T-cell (primary cell): ENCODE results near the gene CNTNAP5. TPM values are rescaled to one million over a fixed set of nuclear protein-coding genes. Genes with fewer than 3 reads are reported as not detected.

Source experiments
- ATAC-seq, 4 experiments: fragments of 200-7000 bp in 3 of 4; fragments of 150-1000 bp in 1 of 4; cut with Tn5 transposase; replicated peaks in 1 of 4; 1 replicate in 3 of 4; 2 replicates in 1 of 4; pipeline ENCODE4 v1.10.0; 2021; ENCODE audit warnings: moderate library complexity in 3 of 4, mild to moderate bottlenecking in 2 of 4, moderate number of reproducible peaks in 1 of 4
- CTCF ChIA-PET, 2 donors: fragments of 300-600 bp; sonication (Branson Sonifier 250); formaldehyde crosslinking; loops; one replicate each; lab custom pipeline; 2022; ENCODE audit warnings: antibody characterized with exemption in 2 of 2; lab: Charles Lee
- POLR2A ChIA-PET, 2 donors: fragments of 300-600 bp; sonication (Branson Sonifier 250); formaldehyde crosslinking; loops; one replicate each; lab custom pipeline; 2022; ENCODE audit warnings: antibody characterized with exemption in 2 of 2; lab: Charles Lee
- DNase-seq, 35 experiments: peaks; one replicate each; pipeline versions ENCODE4 v3.0.0 to v3.0.0-alpha.2; 2013 to 2023
- H3K27ac ChIP-seq: one replicate; pipeline ENCODE4 v1.5.1; 2013; ENCODE audit warnings: low read length
- H3K27me3 ChIP-seq, 2 experiments: replicated peaks in 1 of 2; 1 replicate in 1 of 2; 2 replicates in 1 of 2; pipeline versions ENCODE4 v1.6.1 to v1.7.0; 2013; ENCODE audit warnings: low read length in 1 of 2, mixed read lengths in 1 of 2; ENCODE audit not compliant: control insufficient read depth in 2 of 2, insufficient read depth in 2 of 2; ENCODE audit errors: extremely low read depth in 1 of 2
- H3K36me3 ChIP-seq, 2 donors: 1 replicate in 1 of 2; 2 replicates in 1 of 2; pipeline versions ENCODE4 v1.6.1 to v1.7.0; 2013; ENCODE audit warnings: low read length in 1 of 2; ENCODE audit not compliant: control insufficient read depth in 2 of 2, insufficient read depth in 1 of 2; ENCODE audit errors: extremely low read depth in 1 of 2
- H3K4me1 ChIP-seq, 2 experiments: 1 replicate in 1 of 2; 2 replicates in 1 of 2; pipeline versions ENCODE4 v1.6.1 to v1.7.0; 2013; ENCODE audit warnings: low read length in 2 of 2, mixed read lengths in 1 of 2; ENCODE audit not compliant: insufficient read depth in 2 of 2, control insufficient read depth in 1 of 2; ENCODE audit errors: extremely low read depth in 1 of 2
- H3K4me3 ChIP-seq, 2 donors: 1 replicate in 1 of 2; 2 replicates in 1 of 2; pipeline versions ENCODE4 v1.5.1 to v1.7.0; 2013; ENCODE audit warnings: mild to moderate bottlenecking in 2 of 2, low read length in 1 of 2, moderate library complexity in 1 of 2; ENCODE audit not compliant: control insufficient read depth in 1 of 2; ENCODE audit errors: extremely low read depth in 1 of 2
- H3K9me3 ChIP-seq: 2 replicates; pipeline ENCODE4 v1.7.0; 2013
- H3K27ac Mint-ChIP-seq, 2 donors: one replicate each; pipeline ENCODE4 v1.8.0; 2020 to 2021; ENCODE audit warnings: mild to moderate bottlenecking in 2 of 2, mixed read lengths in 2 of 2
- H3K27me3 Mint-ChIP-seq, 2 donors: one replicate each; pipeline ENCODE4 v1.8.0; 2021 to 2022; ENCODE audit warnings: mixed read lengths in 2 of 2
- H3K36me3 Mint-ChIP-seq: one replicate; pipeline ENCODE4 v1.8.0; 2021; ENCODE audit warnings: mixed read lengths
- H3K4me1 Mint-ChIP-seq, 3 donors: one replicate each; pipeline ENCODE4 v1.8.0; 2020 to 2022; ENCODE audit warnings: mixed read lengths in 3 of 3, mild to moderate bottlenecking in 1 of 3
- H3K4me3 Mint-ChIP-seq, 3 donors: one replicate each; pipeline ENCODE4 v1.8.0; 2020 to 2022; ENCODE audit warnings: mild to moderate bottlenecking in 3 of 3, mixed read lengths in 3 of 3, moderate library complexity in 3 of 3
- H3K9me3 Mint-ChIP-seq, 3 donors: one replicate each; pipeline ENCODE4 v1.8.0; 2020 to 2022; ENCODE audit warnings: mixed read lengths in 3 of 3
- WGBS: methylation state at CpG from one replicate; pipeline ENCODE4 v1.1.5; 2013; ENCODE audit warnings: missing lambda C conversion rate; ENCODE audit not compliant: insufficient coverage; 5-methylcytosine and 5-hydroxymethylcytosine counted together
- total RNA-seq, 35 experiments: library from RNA in 6 of 35; stranded (reverse) in 6 of 35; fragments of 120-200 nt in 1 of 35; gene quantifications; one replicate each; pipeline versions ENCODE4 v1.2.1 to v1.2.4 and lab custom pipeline; 2013 to 2026

The CNTNAP5 gene
- total RNA-seq, 5 donors from 2014 or later (not counting 1 experiment from before 2014, with no cell fraction given): not detected

DNA sequence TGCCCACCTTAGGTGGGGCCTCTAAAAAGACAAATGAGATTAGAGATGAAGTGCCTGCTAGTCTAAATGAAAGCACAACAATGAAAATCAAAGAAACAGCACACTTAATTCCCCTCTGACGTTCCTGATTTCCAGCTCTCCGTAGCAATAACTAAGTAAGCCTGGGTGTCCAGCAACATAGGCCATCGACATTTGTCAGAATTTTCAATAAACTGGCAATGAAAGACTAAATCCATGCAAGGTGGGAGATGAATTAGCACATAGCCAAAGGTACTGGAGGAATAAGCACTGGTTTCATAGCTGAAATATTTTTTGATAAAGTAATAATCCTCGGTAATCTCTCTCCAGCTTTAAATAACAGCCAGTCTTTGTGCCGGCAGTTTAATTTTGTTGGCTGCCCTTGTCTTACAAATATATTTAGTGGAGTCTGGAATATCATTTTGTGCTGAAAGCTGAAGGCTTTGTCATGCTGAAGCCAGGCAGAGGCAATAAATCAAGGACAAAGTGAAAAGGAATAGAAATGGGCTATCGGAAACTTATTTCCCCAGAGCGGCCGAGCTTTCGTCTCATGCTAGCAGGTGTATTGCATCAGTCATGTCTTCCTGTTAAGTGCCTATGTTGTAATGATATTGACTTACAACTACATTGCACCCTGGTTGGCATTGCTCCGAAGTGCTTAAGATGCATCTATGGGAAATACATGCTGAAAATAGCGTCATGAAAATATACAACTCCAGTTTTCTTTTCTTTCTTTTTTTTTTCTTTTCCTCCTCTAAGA lies 790.1 kb downstream of the CNTNAP5 start:
- ATAC-seq (no peak), DNase-seq (no peak)
- Histone ChIP-seq H3K36me3 (no peaks in the 10 kb centered on the region), H3K27ac (no peak overlapping the region), H3K27me3 (no peaks in the 10 kb centered on the region), H3K4me1 (no peaks in the 10 kb centered on the region), H3K9me3 (no peaks in the 10 kb centered on the region), H3K4me3 (no peak overlapping the region)
- no peaks in the 10 kb centered on the region for H3K27me3 Mint-ChIP-seq
- H3K4me1 Mint-ChIP-seq: no peaks in the 10 kb centered on the region
- no peak overlapping the region for H3K4me3 Mint-ChIP-seq
- no peaks in the 10 kb centered on the region for H3K36me3 Mint-ChIP-seq
- H3K9me3 Mint-ChIP-seq: peaks cover 11 to 27% (median 11%) of the 10 kb centered on the region in 3 donors
- ChIA-PET POLR2A (no interaction called here), CTCF (no interaction called here)
- H3K27ac Mint-ChIP-seq: no peak overlapping the region
- no CpG with 5 or more reads among the region's 11 CpGs for WGBS

DNA sequence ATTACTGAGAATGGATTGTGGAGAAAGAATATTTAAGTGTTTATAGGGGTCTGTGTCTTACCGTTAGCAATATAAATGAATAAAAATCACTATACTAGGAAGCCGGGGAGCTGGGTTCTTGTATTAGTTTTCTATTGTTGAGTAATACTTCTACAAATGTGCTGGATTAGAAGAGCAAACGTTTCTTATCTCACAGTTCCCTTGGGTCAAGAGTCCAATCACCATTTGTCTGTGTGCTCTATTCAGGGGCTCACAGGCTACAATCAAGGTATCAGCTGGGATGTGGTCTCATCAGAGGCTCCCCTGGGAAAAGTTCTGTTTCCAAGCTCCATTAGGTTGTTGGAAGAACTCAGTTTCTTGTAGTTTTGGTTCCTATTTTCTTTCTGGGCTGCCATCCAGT lies 790.9 kb downstream of the CNTNAP5 start:
- no peaks in the 10 kb centered on the region for H3K4me1 Mint-ChIP-seq
- ChIA-PET POLR2A (no interaction called here), CTCF (interaction anchor here in 1 of 2 donors (0.7 kb wide), 1 partner anchor 76 kb away, joined by 4 read pairs; no protein-coding TSS in a partner anchor)
- Histone ChIP-seq H3K36me3 (no peaks in the 10 kb centered on the region), H3K4me1 (no peaks in the 10 kb centered on the region), H3K27ac (no peak overlapping the region), H3K9me3 (no peaks in the 10 kb centered on the region), H3K27me3 (no peaks in the 10 kb centered on the region), H3K4me3 (no peak overlapping the region)
- DNase-seq (no peak), ATAC-seq (no peak)
- no peak overlapping the region for H3K4me3 Mint-ChIP-seq
- H3K27ac Mint-ChIP-seq: no peak overlapping the region
- peaks cover 10 to 20% (median 11%) of the 10 kb centered on the region in 3 donors for H3K9me3 Mint-ChIP-seq
- H3K36me3 Mint-ChIP-seq: no peaks in the 10 kb centered on the region
- H3K27me3 Mint-ChIP-seq: no peaks in the 10 kb centered on the region
- no CpG with 5 or more reads among the region's 3 CpGs for WGBS

DNA sequence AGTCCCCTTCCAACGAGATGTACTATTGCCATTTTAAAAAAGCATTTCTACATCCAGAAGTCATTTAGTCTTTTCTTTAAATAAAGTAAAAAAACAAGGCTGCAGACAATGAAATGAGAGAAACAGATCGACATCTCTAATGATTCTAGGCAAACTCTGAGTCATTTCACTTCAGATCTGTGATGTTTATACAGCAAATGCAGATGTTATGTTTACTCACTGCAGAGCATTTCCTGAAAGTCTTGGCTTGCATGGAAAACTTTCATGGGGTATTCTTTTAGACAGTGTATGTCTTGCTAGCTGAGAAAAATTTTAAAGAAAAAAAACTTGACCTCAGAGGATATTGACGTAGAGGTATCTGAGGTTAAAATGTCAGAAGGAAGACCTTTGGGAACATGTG lies 797.4 kb downstream of the CNTNAP5 start:
- Histone ChIP-seq H3K36me3 (no peaks in the 10 kb centered on the region), H3K4me3 (no peak overlapping the region), H3K9me3 (no peaks in the 10 kb centered on the region), H3K27me3 (no peaks in the 10 kb centered on the region), H3K27ac (no peak overlapping the region), H3K4me1 (no peaks in the 10 kb centered on the region)
- Mint-ChIP-seq H3K27me3 (no peaks in the 10 kb centered on the region), H3K36me3 (no peaks in the 10 kb centered on the region), H3K27ac (no peak overlapping the region), H3K4me1 (no peaks in the 10 kb centered on the region), H3K9me3 (peaks cover 6 to 14% (median 7%) of the 10 kb centered on the region in 3 donors), H3K4me3 (no peak overlapping the region)
- WGBS: no CpG with 5 or more reads among the region's 3 CpGs
- DNase-seq (no peak), ATAC-seq (no peak)
- POLR2A ChIA-PET: no interaction called here
- CTCF ChIA-PET: no interaction called here

- no peaks in the 10 kb centered on the region for H3K36me3 Mint-ChIP-seq
- no peak for DNase-seq
- H3K4me3 ChIP-seq: no peak overlapping the region
- ATAC-seq: no peak
- H3K27me3 ChIP-seq: no peaks in the 10 kb centered on the region
- no peak overlapping the region for H3K27ac ChIP-seq
- CTCF ChIA-PET: no interaction called here
- H3K4me3 Mint-ChIP-seq: no peak overlapping the region
- 86% methylated on average over 1 of the region's 2 CpGs for WGBS
- no peaks in the 10 kb centered on the region for H3K4me1 ChIP-seq
- no peaks in the 10 kb centered on the region for H3K9me3 ChIP-seq
- H3K4me1 Mint-ChIP-seq: no peaks in the 10 kb centered on the region
- H3K27ac Mint-ChIP-seq: no peak overlapping the region
- no peaks in the 10 kb centered on the region for H3K27me3 Mint-ChIP-seq
- H3K9me3 Mint-ChIP-seq: peaks cover 9 to 18% (median 13%) of the 10 kb centered on the region in 3 donors
- H3K36me3 ChIP-seq: no peaks in the 10 kb centered on the region
- POLR2A ChIA-PET: no interaction called here
Measured at GRCh38 chr2:124824441-124824840, 799.4 kb downstream of the CNTNAP5 start.

DNA sequence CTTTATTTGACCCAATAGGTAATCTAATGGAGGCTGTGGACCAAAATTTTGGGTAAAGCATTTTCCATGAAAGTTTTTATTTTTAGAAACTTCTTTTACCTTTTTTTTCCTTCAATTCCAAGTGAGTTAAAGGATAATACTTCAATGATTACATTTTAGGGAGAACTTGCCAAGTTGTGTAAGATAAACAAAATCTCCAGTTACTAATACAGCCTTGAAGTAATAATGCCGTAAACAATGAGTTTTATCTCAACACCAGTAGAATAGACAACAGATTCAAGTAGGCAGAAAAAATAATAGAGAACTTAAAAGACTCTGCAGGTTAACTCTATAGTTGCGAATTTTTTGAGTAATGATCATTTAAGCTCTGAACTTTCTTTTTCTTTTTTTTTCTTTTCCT lies 807.4 kb downstream of the CNTNAP5 start:
- H3K36me3 Mint-ChIP-seq: no peaks in the 10 kb centered on the region
- CTCF ChIA-PET: no interaction called here
- no peak for ATAC-seq
- H3K4me3 ChIP-seq: no peak overlapping the region
- no peak for DNase-seq
- no peak overlapping the region for H3K27ac Mint-ChIP-seq
- no peak overlapping the region for H3K27ac ChIP-seq
- H3K4me1 ChIP-seq: no peaks in the 10 kb centered on the region
- H3K36me3 ChIP-seq: no peaks in the 10 kb centered on the region
- 100% methylated on average over 1 of the region's 2 CpGs for WGBS
- H3K27me3 Mint-ChIP-seq: no peaks in the 10 kb centered on the region
- H3K9me3 Mint-ChIP-seq: peaks cover 13 to 17% (median 15%) of the 10 kb centered on the region in 3 donors
- H3K4me3 Mint-ChIP-seq: no peak overlapping the region
- POLR2A ChIA-PET: no interaction called here
- H3K4me1 Mint-ChIP-seq: no peaks in the 10 kb centered on the region
- H3K9me3 ChIP-seq: peaks cover 2% of the 10 kb centered on the region
- no peaks in the 10 kb centered on the region for H3K27me3 ChIP-seq

- ChIA-PET POLR2A (no interaction called here), CTCF (no interaction called here)
- H3K27me3 Mint-ChIP-seq: no peaks in the 10 kb centered on the region
- no CpG with 5 or more reads among the region's 1 CpG for WGBS
- H3K27ac ChIP-seq: no peak overlapping the region
- H3K4me3 Mint-ChIP-seq: no peak overlapping the region
- no peaks in the 10 kb centered on the region for H3K4me1 Mint-ChIP-seq
- DNase-seq (no peak), ATAC-seq (no peak)
- H3K27ac Mint-ChIP-seq: no peak overlapping the region
- peaks cover 2% of the 10 kb centered on the region for H3K9me3 ChIP-seq
- peaks cover 5 to 19% (median 8%) of the 10 kb centered on the region in 3 donors for H3K9me3 Mint-ChIP-seq
- H3K4me1 ChIP-seq: no peaks in the 10 kb centered on the region
- H3K36me3 ChIP-seq: no peaks in the 10 kb centered on the region
- no peaks in the 10 kb centered on the region for H3K36me3 Mint-ChIP-seq
- H3K27me3 ChIP-seq: no peaks in the 10 kb centered on the region
- H3K4me3 ChIP-seq: no peak overlapping the region
Measured at GRCh38 chr2:124834331-124834730, 809.2 kb downstream of the CNTNAP5 start.
